ENCODE measurements around the gene SLC2A2.

The SLC2A2 gene

GRCh38 chr3:171026597-171027293, at the start of gene SLC2A2:
Gene SLC2A2, minus strand, starts transcription at chr3:171026720. Its CDS starts 50 bp downstream, at chr3:171026670.
- DNase-seq (ENCODE audit: low read depth in 4 of 4, low spot score in 1 of 4) = no peak

DNA sequence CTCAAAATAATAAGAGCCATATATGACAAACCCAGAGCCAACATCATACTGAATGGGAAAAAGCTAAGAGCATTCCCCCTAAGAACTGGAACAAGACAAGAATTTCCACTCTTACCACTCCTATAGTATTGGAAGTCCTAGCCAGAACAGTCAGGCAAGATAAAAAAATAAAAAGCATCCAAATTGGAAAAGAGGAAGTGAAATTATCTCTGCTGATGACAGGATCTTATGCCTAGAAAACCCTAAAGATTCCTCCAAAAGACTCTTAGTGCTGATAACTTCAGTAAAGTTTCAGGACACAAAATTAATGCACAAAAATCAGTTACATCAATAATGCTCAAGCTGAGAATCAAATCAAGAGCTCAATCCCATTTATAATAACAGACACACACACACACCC, 45.9 kb upstream of the SLC2A2 start:
- DNase-seq (ENCODE audit: low read depth in 4 of 4, low spot score in 1 of 4) = no peak

GRCh38 chr3:171068658-171069057, 42.1 kb upstream of the SLC2A2 start:
- no peak for DNase-seq (ENCODE audit: low read depth in 4 of 4, low spot score in 1 of 4)

DNA sequence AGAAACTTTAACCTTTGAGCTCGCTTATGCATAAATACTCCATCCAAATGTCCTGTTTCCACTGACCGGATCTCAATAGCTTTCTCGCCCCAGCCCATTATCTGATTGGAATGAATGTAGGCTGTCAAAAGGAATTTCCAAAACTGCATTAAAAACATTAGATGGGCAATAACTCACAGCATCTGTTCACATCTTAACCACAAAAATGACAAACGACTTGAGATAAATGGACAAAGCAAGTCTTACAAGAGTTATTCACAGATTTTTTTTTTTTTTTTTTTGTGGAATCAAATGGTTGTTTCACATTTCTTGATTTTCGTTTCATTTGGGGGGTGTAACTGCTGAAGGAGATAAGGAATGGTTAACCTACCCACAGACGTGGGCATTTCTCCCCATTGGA, 39.7 kb upstream of the SLC2A2 start:
- no peak for DNase-seq (ENCODE audit: low read depth in 4 of 4, low spot score in 1 of 4)

DNA sequence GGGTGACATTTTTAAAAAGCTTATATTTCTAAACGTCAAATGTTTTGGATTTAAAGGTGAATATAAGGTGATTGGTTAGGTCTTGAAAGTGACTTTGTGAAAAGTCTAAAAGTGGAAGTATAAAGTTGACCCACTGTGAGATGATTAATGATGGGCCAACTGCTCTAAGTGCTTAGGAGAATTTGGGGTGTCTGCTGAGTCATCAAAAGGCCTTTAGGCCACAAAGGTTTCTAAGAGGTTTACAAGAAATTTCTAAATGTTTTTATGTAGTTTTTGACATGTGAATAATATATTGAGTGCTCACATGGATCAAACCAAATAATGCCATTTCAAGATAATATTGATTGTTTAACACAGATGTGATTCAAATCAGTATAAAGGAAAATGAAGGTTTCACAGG, 39.2 kb upstream of the SLC2A2 start:
- DNase-seq (ENCODE audit: low read depth in 4 of 4, low spot score in 1 of 4) = no peak

GRCh38 chr3:171064461-171064860, 37.9 kb upstream of the SLC2A2 start:
- no peak for DNase-seq (ENCODE audit: low read depth in 4 of 4, low spot score in 1 of 4)

GRCh38 chr3:171061749-171062148, 35.2 kb upstream of the SLC2A2 start:
- no peak for DNase-seq (ENCODE audit: low read depth in 4 of 4, low spot score in 1 of 4)

DNA sequence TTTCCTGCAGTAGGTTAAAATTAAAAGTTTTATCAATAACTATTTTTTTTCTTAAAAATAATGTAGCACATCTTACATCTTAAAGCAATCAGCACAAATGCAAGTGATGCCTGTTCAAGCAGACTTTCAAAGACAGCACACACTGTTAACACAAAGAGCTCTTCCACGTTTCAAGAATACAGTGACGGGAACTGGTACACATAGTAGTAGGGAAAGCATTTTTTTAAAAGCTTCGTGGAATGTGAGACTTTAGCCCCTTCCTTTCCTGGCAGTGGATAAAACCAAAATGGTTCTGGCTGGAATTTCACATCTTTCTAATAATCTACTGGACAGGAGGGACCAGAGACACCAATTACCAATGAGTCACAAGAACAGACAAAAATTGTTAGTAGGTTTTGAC, 33.5 kb upstream of the SLC2A2 start:
- no peak for DNase-seq (ENCODE audit: low read depth in 4 of 4, low spot score in 1 of 4)

- no peak for DNase-seq (ENCODE audit: low read depth in 4 of 4, low spot score in 1 of 4)
Observed at GRCh38 chr3:171058873-171059603, 32.5 kb upstream of the SLC2A2 start.

GRCh38 chr3:171058058-171058457, 31.5 kb upstream of the SLC2A2 start:
- no peak for DNase-seq (ENCODE audit: low read depth in 4 of 4, low spot score in 1 of 4)

DNA sequence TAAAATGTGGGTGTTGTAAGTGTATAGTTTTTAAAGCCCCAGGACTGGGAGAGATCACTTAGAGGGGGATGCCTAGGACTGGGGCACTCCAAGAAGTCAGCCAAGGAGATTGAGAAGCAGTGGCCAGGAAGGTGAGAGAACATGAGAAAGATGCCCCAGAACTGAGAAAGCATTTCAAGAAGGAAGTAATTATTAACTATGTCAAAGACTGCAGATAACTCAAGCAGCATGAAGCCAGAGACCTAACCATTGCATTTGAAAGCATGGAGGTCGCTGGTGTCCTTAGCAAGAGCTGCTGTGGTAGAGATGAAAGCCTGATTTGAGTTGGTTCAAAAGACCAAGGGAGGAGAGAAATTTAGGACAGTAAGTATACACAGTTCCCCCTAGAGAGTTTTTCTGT, 30.6 kb upstream of the SLC2A2 start:
- DNase-seq (ENCODE audit: low read depth in 4 of 4, low spot score in 1 of 4) = no peak

GRCh38 chr3:171056528-171056927, 30.0 kb upstream of the SLC2A2 start:
- DNase-seq (ENCODE audit: low read depth in 4 of 4, low spot score in 1 of 4) = no peak

- DNase-seq (ENCODE audit: low read depth in 4 of 4, low spot score in 1 of 4) = no peak
Observed at GRCh38 chr3:171055336-171056178, 29.0 kb upstream of the SLC2A2 start.

- DNase-seq (ENCODE audit: low read depth in 4 of 4, low spot score in 1 of 4) = no peak
Observed at GRCh38 chr3:171054921-171055320, 28.4 kb upstream of the SLC2A2 start.

- DNase-seq (ENCODE audit: low read depth in 4 of 4, low spot score in 1 of 4) = no peak
Observed at GRCh38 chr3:171054231-171054630, 27.7 kb upstream of the SLC2A2 start.

GRCh38 chr3:171049861-171050444, 23.4 kb upstream of the SLC2A2 start:
- peak in 1 of 4 experiments; percentile 7 for DNase-seq (ENCODE audit: low read depth in 4 of 4, low spot score in 1 of 4)

- no peak for DNase-seq (ENCODE audit: low read depth in 4 of 4, low spot score in 1 of 4)
Observed at GRCh38 chr3:171046760-171047159, 20.2 kb upstream of the SLC2A2 start.

- no peak for DNase-seq (ENCODE audit: low read depth in 4 of 4, low spot score in 1 of 4)
Observed at GRCh38 chr3:171044835-171045793, 18.6 kb upstream of the SLC2A2 start.

DNA sequence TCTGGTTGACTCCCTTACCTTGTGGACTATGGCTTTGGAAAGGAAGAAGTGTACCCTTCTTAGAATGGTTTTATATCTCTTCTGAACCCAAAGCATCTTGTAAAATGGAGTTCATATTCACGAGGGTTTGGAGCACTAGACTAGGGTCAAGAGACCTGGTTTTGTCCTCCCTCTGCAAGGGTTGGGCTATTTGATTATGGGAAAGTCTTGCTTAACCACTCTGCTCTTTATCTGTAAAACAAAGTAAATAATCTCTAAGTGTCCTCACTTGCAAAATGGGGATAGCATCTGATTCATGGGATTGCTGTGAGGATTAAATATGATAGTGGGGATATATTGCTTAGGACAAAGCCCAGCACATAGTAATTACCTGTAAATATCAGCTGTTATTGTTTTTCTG, 17.9 kb upstream of the SLC2A2 start:
- no peak for DNase-seq (ENCODE audit: low read depth in 4 of 4, low spot score in 1 of 4)

DNA sequence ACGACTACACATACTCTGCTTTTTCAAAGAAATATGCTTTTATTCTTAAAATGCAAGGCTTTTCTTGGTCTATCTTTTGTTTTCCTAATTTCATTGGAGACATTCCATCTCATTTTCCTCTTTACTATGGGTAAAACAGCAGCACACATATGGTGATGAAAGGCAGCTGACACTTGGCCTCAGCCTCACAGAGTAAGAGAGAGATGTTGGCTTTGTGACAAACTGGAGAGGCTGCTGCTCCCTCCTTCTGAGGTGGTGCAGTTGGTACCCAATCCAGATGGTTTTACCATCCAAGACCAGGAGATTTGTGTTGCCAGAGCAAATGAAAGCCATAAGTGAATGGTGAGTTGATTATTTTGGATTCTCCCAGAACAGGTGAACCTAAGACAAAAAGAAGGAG, 13.2 kb upstream of the SLC2A2 start:
- DNase-seq (ENCODE audit: low read depth in 4 of 4, low spot score in 1 of 4) = no peak
